DMS53 treated with DMSO at 0.1 percent for 48 hours (cell line): ENCODE measurements around the gene ASTN2.
A peak's percentile ranks its signal among the peaks of the same experiment; 100 is the strongest.

Source experiments
- DNase-seq: peaks from one replicate; lab custom pipeline; 2025; ENCODE audit not compliant: unreplicated experiment; lab: John Stamatoyannopoulos, UW

Gene ASTN2

GRCh38 chr9:117303643-117304230 lies 111.1 kb downstream of the ASTN2 start:
- DNase-seq: no peak

DNA sequence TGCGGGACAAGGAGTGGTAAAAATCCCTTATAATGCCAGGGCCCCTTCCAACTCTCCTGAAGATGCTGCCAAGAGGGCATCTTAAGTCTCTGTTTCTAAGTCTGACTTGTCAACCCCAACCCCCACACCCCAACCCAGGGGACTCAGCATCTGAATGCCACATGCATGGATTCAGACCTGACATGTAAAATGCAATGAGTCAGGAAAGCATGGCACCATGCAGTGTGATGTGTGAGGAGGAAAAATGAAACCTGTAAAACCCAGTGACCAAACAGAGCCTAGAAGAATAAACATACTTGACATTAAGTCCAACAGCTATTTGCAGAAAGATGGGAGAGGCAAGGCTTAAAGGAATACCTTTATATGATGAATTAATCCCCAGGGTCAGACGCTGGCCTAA lies 112.4 kb downstream of the ASTN2 start:
- DNase-seq: peak; percentile 17

DNA sequence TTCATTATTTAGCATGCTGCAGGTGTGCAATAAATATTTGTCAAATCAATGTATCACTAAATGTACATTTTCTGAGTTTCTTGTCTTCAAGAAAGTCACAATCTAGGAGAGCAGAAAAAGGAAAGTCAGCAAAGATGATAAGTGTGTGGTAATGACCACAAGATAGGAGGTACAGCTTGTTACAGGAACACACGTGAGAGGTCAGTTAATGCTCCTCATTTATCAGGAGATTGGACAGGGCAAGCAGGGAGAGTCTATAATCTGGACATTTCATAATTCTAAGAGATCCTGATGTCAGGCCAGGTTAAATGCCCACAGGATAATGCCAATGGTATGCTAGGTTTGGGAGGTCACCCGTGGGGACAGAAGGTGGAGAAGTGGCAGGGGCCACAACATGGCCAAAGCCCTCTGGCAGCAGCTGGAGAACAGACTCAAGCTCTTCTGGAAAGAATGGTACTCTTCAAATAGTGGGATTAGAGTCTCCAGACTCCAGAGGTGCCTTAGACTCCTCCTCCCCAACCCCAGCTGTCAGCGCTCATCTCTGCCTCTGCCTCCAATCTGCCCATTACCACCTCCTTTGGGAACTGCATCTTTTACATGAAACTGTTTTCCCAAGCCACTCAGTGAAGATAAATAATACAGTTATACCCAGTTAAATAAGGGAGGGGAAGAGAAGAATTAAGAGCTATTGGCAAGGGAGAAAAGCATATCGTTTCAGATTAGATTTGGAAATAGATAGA lies 114.3 kb downstream of the ASTN2 start:
- DNase-seq: no peak

DNA sequence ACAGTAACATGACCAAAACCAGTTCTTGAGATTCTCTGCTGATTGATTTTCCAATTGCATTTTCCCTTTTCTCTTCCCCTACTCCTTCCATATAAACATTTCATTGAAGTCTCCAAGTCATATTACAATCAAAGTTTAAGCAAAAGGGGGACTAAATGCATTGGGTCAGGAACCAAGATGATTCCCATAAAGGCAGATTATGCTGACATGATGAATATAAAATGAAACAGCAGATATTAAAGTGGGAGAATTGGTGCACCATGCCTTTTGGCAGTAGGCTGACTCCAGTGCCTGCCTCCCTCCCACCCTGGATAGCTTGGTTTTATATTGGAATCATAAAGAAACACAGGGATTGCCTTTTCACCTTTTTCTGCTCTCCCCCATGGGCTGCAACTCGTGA lies 118.4 kb downstream of the ASTN2 start:
- no peak for DNase-seq

- no peak for DNase-seq
Measured at GRCh38 chr9:117293206-117294114, 121.4 kb downstream of the ASTN2 start.

- no peak for DNase-seq
Measured at GRCh38 chr9:117290856-117291622, 123.8 kb downstream of the ASTN2 start.

GRCh38 chr9:117290306-117290840 lies 124.5 kb downstream of the ASTN2 start:
- DNase-seq: no peak

- no peak for DNase-seq
Measured at GRCh38 chr9:117286245-117286644, 128.6 kb downstream of the ASTN2 start.

GRCh38 chr9:117284414-117284813 lies 130.4 kb downstream of the ASTN2 start:
- no peak for DNase-seq

- no peak for DNase-seq
Measured at GRCh38 chr9:117282541-117282940, 132.3 kb downstream of the ASTN2 start.

- DNase-seq: no peak
Measured at GRCh38 chr9:117278471-117279035, 136.3 kb downstream of the ASTN2 start.

DNA sequence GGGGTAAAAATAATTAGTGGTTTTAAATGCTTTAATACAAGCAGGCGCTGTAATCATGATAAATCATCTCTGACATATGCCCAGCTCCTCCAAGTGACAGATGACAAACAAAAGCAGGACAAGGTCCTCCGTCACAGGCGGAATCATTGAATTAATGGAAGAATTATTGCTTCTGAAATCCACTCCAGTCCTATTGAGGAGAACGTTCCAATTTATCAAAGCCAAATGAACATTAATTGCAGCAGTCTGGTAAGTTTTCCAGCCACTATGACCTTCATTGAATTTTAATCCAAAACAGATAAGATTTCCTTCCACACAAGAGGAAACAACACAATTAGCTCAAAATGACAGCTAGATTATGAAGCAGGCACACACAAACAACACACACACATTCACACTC lies 136.8 kb downstream of the ASTN2 start:
- DNase-seq: no peak

- no peak for DNase-seq
Measured at GRCh38 chr9:117276444-117276843, 138.4 kb downstream of the ASTN2 start.

- DNase-seq: no peak
Measured at GRCh38 chr9:117273612-117274011, 141.2 kb downstream of the ASTN2 start.

GRCh38 chr9:117268847-117269446 lies 145.9 kb downstream of the ASTN2 start:
- DNase-seq: no peak

DNA sequence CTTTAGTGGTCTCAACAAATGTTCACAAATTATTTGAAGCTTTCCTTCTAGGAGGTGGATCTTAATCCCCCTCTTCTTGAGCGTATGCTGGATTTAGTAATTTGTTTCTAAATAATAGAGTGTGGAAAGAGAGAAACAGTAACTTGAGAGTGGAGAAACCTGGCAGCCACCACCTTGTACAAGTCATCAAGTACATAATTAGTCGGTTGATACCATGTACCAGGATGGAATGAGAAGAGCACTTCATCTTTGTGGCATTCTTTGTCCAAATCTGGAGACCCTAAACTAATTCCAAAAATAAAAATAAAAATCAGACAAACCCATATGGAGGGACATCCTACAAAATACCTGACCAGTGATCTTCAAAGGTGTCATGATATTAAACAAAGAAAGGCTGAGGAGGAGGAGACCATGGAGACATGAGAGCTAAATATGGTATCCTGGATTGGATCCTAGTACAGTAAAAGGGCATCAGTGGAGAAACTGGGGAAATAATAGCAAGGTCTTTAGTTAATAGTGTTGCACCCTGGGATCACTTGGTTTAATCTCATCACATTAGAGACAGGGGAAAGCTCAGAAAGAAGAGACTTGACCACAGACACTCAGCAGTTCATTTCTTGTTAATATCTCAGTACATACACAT lies 147.9 kb downstream of the ASTN2 start:
- DNase-seq: no peak

- no peak for DNase-seq
Measured at GRCh38 chr9:117265253-117265652, 149.6 kb downstream of the ASTN2 start.

GRCh38 chr9:117258184-117258866 lies 156.5 kb downstream of the ASTN2 start:
- DNase-seq: no peak

DNA sequence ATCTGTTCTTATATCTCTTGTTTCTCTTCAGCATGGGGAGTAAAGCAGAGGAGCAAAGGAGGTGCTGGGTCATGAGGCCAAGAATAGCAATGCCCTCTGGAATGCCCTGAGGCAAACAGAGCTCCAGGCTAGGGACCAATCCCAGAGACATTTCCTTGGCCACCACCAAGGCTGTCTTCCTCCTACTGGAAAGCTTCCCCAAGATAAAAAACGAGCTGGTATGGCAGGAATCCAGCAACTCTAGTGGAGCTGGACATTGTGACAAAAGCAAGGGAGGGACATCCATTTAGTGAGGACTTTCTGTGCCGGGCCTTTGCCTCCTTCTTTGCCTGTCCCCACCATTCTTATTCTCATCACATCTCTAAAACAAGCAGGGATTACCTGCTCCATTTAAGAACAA lies 161.6 kb downstream of the ASTN2 start:
- no peak for DNase-seq
